T-helper 2 cell (primary cell): ENCODE measurements around the gene PLPP4.
A peak's percentile ranks its signal among the peaks of the same experiment; 100 is the strongest.

Experiments used
- DNase-seq, 5 experiments: peaks; one replicate each; pipeline versions ENCODE4 v3.0.0 to v3.0.0-alpha.2; 2012 to 2022

The PLPP4 gene

GRCh38 chr10:120580918-120581895 lies 124.2 kb downstream of the PLPP4 start:
- DNase-seq, result no peak

GRCh38 chr10:120582753-120583152 lies 125.7 kb downstream of the PLPP4 start:
- DNase-seq, result no peak

GRCh38 chr10:120583424-120584108 lies 126.5 kb downstream of the PLPP4 start:
- DNase-seq, result peak in 1 of 5 experiments; percentile 4

DNA sequence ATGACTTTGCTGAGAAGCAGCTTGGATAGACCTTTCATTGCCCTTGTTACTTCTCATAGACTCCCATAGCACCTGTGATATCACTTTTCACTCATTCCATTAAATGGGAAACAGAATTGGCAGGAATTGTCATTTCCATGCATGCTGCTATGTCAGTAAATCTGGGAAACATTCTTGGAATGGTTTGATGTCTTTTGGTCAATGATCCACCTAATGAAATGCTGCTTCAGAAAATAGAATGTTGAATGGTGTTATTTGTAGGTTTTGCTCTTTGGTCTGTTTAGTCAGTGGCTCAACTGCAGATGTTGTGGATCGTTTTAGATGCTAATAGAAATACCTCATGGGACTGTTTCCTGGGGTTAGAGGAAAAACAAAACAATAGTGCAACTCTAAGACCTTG lies 127.8 kb downstream of the PLPP4 start:
- DNase-seq, result no peak

DNA sequence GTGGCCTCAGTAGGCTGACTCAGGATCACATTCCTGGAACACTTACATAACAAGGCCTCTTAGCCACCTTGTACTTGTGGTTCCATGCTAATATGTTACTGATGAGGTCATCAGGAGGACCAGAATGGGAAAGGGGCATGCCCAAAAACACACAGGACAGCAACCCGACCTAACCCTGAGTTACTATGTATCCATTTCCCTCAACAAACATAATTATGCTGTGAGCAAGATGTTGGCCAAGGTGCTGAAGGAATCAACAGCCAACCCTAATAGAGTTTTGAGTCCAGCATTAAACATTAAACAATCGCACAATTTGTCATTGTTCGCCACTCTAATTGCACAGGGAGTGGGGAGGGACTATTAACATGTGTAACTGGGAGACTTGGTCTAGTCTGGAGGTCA lies 129.4 kb downstream of the PLPP4 start:
- DNase-seq, result no peak

GRCh38 chr10:120587061-120587460 lies 130.0 kb downstream of the PLPP4 start:
- no peak for DNase-seq

- DNase-seq, result no peak
Measured at GRCh38 chr10:120588311-120588710, 131.3 kb downstream of the PLPP4 start.

DNA sequence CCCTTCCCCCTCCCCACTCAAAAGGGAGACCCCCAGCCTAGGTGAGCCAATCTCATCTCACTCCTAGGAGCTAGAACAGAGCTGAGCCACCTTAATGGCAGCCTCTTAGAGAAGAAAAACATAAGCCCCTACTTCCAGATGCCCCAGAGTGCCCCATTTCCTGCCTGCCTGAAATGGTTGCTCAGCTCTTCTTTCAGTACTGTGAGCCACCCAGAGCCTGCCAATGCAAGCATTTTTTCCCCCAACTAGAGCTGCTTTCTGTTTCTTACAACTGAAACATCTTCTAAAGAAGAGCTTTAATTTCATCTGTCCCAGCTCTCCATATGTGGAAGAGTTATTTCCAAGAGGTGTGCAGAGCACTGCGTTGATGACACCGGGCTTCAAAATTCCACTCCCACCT lies 136.7 kb downstream of the PLPP4 start:
- DNase-seq, result no peak

GRCh38 chr10:120597902-120598301 lies 140.9 kb downstream of the PLPP4 start:
- no peak for DNase-seq

GRCh38 chr10:120598386-120598785 lies 141.4 kb downstream of the PLPP4 start:
- DNase-seq, result no peak

DNA sequence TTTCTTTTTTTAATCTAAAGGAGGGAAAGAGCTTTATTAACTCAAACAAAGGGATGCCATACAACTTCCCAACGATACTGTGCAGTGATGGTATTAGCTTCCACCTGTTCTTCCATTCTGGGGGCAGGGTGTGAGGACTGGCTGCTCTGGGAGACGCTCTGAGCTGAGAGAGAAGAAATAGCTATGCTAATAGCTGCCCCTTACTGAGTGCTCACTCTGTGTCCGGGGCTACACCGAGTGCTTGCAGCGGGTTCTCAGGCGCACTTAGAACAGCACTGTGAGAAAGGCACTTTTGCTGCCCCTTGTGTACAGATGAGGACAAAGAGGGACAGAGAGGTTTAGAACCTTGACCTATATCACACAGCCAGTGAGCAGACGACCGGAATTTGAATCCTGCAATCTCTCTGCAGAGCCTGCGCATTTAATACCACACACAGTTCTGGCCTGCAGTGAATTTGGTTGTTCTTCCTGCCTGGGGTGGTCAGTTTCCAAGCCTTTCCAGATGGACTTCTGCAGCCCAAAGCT lies 142.2 kb downstream of the PLPP4 start:
- DNase-seq, result no peak

DNA sequence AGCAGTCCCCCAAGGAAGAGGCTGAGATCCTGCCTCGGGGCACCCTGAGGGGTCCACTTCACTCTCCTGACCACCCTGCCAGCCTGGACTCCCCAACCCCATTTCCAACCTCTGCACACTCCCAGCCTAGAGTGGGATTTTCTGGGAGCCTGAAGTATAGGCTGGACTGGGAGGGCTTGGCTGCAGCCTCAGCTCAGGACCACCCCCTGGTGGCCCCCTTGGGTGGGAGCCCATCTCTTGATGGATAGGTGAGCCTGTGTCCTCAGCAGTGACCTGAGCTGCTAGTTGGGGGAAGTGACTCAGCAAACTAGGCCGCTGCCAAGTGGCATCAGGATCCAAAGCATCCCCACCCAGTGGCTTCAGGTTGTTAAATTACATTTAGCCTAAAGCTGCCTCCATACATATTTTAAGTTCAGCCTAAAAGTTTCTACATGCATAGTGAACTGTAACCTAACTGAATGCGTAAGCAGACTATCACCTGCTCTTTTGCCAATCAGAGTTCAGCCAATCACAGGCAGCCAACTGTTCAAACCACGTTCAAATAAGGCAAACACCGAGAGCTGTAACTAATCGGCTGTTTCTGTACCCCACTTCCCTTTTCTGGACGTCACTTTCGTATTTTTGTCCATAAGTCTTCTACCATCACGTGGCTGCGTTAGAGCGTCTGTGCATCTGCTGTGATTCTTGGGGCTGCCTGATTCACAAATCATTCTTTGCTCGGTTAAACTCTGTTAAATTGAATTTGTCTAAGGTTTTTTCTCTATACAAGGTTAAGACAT lies 144.0 kb downstream of the PLPP4 start:
- no peak for DNase-seq

- no peak for DNase-seq
Measured at GRCh38 chr10:120601999-120602398, 145.0 kb downstream of the PLPP4 start.

- DNase-seq, result no peak
Measured at GRCh38 chr10:120605410-120605809, 148.4 kb downstream of the PLPP4 start.

- DNase-seq, result no peak
Measured at GRCh38 chr10:120606051-120606764, 149.2 kb downstream of the PLPP4 start.

DNA sequence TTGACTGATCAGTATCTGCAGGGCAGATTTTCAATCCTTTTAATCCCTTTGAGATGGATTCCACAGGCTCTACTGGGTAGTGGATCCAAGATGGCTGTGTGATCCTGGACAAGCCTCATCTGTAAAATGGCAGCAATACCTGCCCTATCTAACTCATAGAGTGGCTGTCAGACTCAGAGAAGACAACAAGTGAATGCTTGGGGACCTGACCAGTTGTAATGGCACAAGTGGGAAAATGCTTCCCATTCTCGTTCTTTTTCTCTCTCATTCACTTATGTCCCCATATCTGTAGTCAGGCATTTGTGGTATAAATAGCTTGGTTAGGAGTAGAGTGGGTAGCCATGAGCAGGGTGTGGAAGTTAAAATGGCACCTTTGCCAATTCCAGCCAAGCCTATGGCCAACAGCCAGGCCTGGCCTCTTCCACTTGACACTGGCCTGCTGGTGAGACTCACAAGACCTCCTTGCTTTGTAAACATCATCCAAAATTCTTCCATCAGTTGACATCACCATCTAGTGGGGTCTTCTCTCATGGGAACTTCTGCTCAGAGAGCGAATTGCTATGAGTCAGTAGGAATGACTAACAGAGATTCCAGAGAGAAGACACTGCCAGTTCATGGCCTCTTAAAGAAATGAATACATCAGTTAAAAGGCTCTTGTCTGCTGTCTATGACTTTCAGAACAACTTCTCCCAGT lies 150.1 kb downstream of the PLPP4 start:
- no peak for DNase-seq

DNA sequence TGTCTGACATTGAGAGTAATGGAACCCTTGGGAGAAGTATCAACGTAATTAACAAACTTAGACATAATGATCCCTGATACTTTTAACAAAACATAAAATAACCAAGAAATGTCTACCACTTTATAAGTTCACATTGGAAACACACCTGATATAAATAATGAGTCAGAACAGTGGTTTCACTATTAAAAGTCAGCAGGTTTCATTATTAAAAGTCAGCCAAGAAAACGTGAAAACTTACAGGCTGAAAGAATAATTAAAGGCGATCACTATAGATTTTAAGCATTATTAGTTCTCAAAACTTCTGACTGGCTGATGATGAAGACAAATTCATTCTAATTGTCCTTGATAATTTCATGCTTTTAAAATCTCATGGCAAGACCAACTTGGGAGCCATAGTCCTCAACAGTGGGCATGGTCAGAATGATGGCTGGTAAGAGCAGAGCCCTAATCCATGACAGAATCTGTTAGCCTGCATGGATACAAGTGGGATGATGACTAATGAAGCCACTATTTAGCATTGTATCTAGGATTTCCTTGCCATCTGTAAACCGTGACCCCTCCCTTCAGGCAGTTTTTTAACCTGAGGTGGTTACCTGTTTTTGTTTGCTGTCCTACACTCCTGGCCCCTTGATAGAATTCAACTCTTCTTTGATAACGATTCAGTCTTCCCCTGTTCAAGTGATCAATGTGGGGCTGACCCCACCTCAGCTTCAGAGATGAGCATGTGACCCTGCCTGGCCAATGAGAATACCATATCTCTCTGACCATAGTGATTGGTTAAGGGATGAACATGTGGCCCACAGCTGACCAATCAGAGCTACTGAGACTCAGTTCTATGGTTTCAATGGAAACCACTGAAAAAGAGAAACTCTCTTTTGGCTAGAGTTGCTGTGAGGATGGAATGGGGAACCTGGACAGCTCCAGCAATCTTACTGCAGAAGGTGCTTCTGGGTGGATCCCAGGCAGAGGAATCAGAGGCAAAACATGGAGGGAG lies 151.0 kb downstream of the PLPP4 start:
- DNase-seq, result no peak

GRCh38 chr10:120609006-120609405 lies 152.0 kb downstream of the PLPP4 start:
- no peak for DNase-seq

DNA sequence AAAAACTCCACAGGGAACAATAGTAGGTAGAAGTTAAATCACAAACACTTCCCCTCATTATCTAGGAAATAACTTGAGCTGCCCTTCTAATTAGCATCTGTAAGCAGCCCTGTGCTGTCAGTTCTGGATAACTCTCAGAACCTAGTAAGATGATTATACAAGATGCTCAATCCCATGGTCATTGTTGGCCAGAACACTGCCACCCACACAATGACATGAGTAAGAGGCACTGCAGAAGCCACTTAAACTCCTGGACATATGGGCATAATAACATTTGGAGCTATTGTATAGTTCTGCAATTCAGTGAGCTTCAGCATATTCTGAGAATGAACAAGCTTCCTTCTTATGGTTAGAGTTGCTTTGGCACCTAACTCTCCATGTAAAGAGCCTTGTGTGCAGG lies 153.8 kb downstream of the PLPP4 start:
- DNase-seq, result no peak

- DNase-seq, result no peak
Measured at GRCh38 chr10:120612756-120613155, 155.7 kb downstream of the PLPP4 start.
